H1 (cell line): ENCODE measurements around the gene RNF4. TPM values are rescaled to one million over a fixed set of nuclear protein-coding genes. Genes with fewer than 3 reads are reported as not detected.

ENCODE experiments used
- BCL11A ChIP-seq, 2 experiments: IDR thresholded peaks; one replicate each; pipeline ENCODE4 v1.6.1; 2011; ENCODE audit warnings: low read depth in 2 of 2, low read length in 2 of 2, mild to moderate bottlenecking in 2 of 2
- KDM5A ChIP-seq: fragments of 200-600 bp; IDR thresholded peaks from 2 replicates; pipeline ENCODE4 v1.7.1; 2012; ENCODE audit warnings: mild to moderate bottlenecking, low read length, inconsistent platforms, mixed read lengths
- SAP30 ChIP-seq: fragments of 300-600 bp; sonication (generic); IDR thresholded peaks from 2 replicates; pipeline ENCODE4 v1.7.1; 2012; ENCODE audit warnings: low read length, moderate library complexity, mild to moderate bottlenecking, inconsistent platforms; ENCODE audit not compliant: insufficient read depth, insufficient replicate concordance
- SIN3A ChIP-seq, 2 experiments: IDR thresholded peaks in 1 of 2; conservative IDR thresholded peaks in 1 of 2; 2 replicates each; pipeline ENCODE4 v1.6.1; 2011 to 2012; ENCODE audit warnings: low read length in 2 of 2, improper control_type of control experiment in 1 of 2, low read depth in 1 of 2, mild to moderate bottlenecking in 1 of 2
- ZNF274 ChIP-seq: IDR thresholded peaks from 2 replicates; pipeline ENCODE4 v1.7.0; 2012; ENCODE audit warnings: low read length, borderline replicate concordance; ENCODE audit errors: extremely low read depth
- polyA plus RNA-seq, 7 experiments: library from polyadenylated mRNA; depleted of rRNA in 3 of 7; stranded (reverse) in 5 of 7; unstranded in 2 of 7; fragments of >200 nt in 5 of 7; fragments of 200-250 nt in 2 of 7; gene quantifications; 1 replicate in 5 of 7; 2 replicates in 1 of 7; 4 replicates in 1 of 7; pipeline versions ENCODE4 v1.2.1 to v1.2.3, GENCODE V29; 2011 to 2013; ENCODE audit warnings: missing spikeins in 2 of 7, mixed read lengths in 2 of 7
- total RNA-seq: library from RNA; stranded (reverse); fragmentation: NEBNext Ultra II Directional; extraction: Animal tissue kit (Norgen Biotek cat#: 25700); gene quantifications from 2 replicates; pipeline ENCODE4 v1.2.1, GENCODE V29; 2021

Gene RNF4
- total and polyA plus RNA-seq, 2 of the 8 experiments (the other 6 are each of a cell fraction or from before 2014, with no cell fraction given): 68.2 to 78.9 TPM

DNA sequence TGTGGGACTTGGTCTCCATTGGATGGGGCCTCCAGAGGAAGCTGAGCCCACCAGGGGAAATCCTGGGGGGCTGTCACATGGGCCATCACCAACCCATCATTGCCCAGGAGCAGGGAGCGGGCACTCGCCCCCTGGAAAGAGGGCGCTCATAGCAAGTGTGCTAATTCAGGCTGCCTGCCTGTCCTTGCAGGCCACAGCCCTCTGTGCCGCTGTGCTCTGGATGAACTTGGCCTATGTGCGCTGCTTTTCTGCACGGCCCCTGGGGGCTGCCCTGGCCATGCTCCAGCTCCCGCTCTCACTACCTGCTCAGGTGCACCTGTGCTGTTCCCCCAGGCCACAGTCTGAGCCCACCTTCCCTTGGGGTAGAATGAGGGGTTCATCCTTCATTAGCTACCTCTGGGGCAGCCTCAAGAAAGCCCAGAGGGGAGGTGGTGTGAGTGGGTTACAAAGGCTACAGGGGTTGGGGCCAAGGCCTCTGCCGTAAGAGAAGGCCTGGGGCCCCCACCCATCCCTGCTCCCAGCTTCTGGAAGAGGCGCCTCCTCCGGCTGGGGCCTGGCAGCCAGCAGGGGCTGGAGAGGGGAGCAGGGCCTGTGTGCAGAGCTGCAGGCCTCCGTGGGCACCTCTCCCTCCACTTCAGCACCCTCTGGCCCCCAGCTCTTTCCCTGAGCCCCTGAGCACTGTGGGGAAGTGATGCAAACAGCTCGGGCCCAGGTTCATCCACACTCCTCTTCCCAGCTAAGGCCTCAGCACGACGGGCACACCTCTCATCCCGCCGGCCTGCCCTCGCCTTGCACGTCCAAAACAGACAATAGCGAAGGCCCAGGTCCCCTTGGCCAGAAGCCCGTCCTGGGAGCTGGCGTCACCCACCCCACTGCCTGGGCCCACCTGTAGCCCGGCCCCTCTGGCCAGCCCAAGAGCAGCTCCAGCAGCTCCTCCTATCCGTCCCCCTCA is 41.2 kb upstream of the RNF4 start (continued):
- no peak for TF ChIP-seq SIN3A (conservative IDR thresholded peaks at IDR 0.05 in 1 of 2, IDR thresholded peaks at IDR 0.05 in 1 of 2; ENCODE audit: low read depth in 1 of 2, low read length in 2 of 2)
- no peak for TF ChIP-seq ZNF274
- TF ChIP-seq SAP30: no peak
- TF ChIP-seq BCL11A (IDR thresholded peaks at IDR 0.05; ENCODE audit: low read depth in 2 of 2, low read length in 2 of 2): no peak
- TF ChIP-seq KDM5A: no peak
